ENCODE data around the gene FGFRL1.

The FGFRL1 gene

DNA sequence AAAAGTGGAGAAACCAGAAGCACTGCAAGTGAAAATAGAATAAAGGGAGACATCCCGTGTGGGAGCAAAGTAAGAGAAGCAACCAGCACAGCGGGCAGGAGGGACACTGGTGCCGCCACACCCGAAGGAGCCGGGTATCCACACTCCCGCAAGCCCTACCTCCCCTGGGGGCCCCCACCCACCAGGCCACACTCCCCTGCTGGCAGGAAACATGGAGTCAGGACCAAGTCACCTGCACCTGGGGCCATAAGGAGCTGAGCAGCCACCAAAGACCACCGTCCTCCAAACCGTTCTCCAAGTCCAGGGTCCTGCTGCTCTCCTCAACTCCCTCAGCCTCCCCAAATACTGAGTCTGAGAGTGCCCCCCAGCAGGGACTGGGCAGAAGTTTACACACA lies 30.5 kb downstream of the FGFRL1 start:
- H3K79me1 ChIP-seq (ENCODE audit: low read length) = peaks cover 20% of the 10 kb centered on the region
- H3K4me1 ChIP-seq (ENCODE audit: control insufficient read depth in 1 of 2, insufficient read depth in 2 of 2, low read length in 2 of 2) = peaks cover 21 to 29% of the 10 kb centered on the region in 2 experiments
- no peak overlapping the region for H2BK120ac ChIP-seq (ENCODE audit: insufficient read depth, low read length, poor library complexity)
- no peak overlapping the region for H3K18ac ChIP-seq (ENCODE audit: low read length)
- no peaks in the 10 kb centered on the region for H3K36me3 ChIP-seq (ENCODE audit: control insufficient read depth in 1 of 2, insufficient read depth in 2 of 2, low read length in 2 of 2)
- DNase-seq = no peak
- no peak overlapping the region for H3K27ac ChIP-seq (ENCODE audit: low read depth, low read length)
- H2AFZ ChIP-seq (ENCODE audit: insufficient read depth, low read length, poor library complexity) = no peak overlapping the region
- H3K9ac ChIP-seq (ENCODE audit: low read length) = no peak overlapping the region
- H3K23ac ChIP-seq (ENCODE audit: low read length) = no peak overlapping the region
- no peak overlapping the region for H4K91ac ChIP-seq (ENCODE audit: low read depth, low read length)
- H3K4me3 ChIP-seq (ENCODE audit: low read depth, low read length) = no peak overlapping the region
- WGBS (ENCODE audit: extremely low coverage, insufficient coverage, insufficient read length) = no CpG with 5 or more reads among the region's 8 CpGs
- no peak overlapping the region for H3K4me2 ChIP-seq (ENCODE audit: low read length)
- H2AK5ac ChIP-seq (ENCODE audit: low read length) = no peak overlapping the region
- H3K27me3 ChIP-seq (ENCODE audit: insufficient read depth, low read length) = no peaks in the 10 kb centered on the region
- no peak overlapping the region for H3K4ac ChIP-seq (ENCODE audit: low read depth, low read length)
- H3K79me2 ChIP-seq (ENCODE audit: control insufficient read depth, insufficient read depth, low read length, poor library complexity) = peaks cover 2% of the 10 kb centered on the region
- H4K8ac ChIP-seq (ENCODE audit: low read depth, low read length) = no peak overlapping the region
- no peak overlapping the region for H2BK5ac ChIP-seq (ENCODE audit: low read depth, low read length, poor library complexity)
- H3K14ac ChIP-seq (ENCODE audit: low read length) = no peak overlapping the region
- peaks cover 3% of the 10 kb centered on the region for H3K9me3 ChIP-seq (ENCODE audit: insufficient read depth, low read depth, low read length)
- no peak overlapping the region for H2BK12ac ChIP-seq (ENCODE audit: low read length)
- no peak overlapping the region for H4K12ac ChIP-seq (ENCODE audit: low read depth, low read length)

DNA sequence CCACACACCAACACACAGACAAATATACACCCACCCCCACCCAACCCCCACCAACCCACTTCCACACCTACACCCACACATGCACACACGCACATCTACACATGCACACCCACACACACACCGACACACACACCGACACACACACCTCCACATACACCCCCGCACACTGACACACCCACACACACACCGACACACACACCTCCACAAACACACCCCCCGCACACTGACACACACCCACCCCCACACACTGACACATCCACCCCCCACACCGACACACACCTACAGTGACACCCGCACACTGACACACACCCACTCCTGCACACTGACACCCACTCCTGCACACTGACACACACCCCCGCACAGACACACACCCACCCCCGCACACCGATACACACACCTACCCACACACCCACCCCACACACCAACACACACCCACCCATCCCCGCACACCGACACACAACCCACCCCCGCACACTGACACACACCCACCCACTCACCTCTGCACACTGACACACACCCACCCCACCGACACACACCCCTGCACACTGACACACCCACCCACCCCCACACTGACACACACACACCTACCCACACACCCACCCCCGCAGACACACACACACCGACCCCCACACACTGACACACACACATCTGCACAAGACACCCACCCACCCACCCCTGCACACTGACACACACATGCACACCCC lies 31.1 kb downstream of the FGFRL1 start:
- Histone ChIP-seq H3K4me3 (ENCODE audit: low read depth, low read length) (no peak overlapping the region), H4K91ac (ENCODE audit: low read depth, low read length) (no peak overlapping the region), H3K9me3 (ENCODE audit: insufficient read depth, low read depth, low read length) (peaks cover 3% of the 10 kb centered on the region), H3K14ac (ENCODE audit: low read length) (no peak overlapping the region), H3K18ac (ENCODE audit: low read length) (no peak overlapping the region), H4K12ac (ENCODE audit: low read depth, low read length) (no peak overlapping the region), H3K4me2 (ENCODE audit: low read length) (no peak overlapping the region), H3K36me3 (ENCODE audit: control insufficient read depth in 1 of 2, insufficient read depth in 2 of 2, low read length in 2 of 2) (no peaks in the 10 kb centered on the region), H3K4me1 (ENCODE audit: control insufficient read depth in 1 of 2, insufficient read depth in 2 of 2, low read length in 2 of 2) (peaks cover 22 to 32% of the 10 kb centered on the region in 2 experiments), H4K8ac (ENCODE audit: low read depth, low read length) (no peak overlapping the region), H3K4ac (ENCODE audit: low read depth, low read length) (no peak overlapping the region), H3K79me2 (ENCODE audit: control insufficient read depth, insufficient read depth, low read length, poor library complexity) (peaks cover 2% of the 10 kb centered on the region), H3K9ac (ENCODE audit: low read length) (no peak overlapping the region), H2BK5ac (ENCODE audit: low read depth, low read length, poor library complexity) (no peak overlapping the region), H3K79me1 (ENCODE audit: low read length) (peaks cover 22% of the 10 kb centered on the region), H2BK120ac (ENCODE audit: insufficient read depth, low read length, poor library complexity) (no peak overlapping the region), H2AFZ (ENCODE audit: insufficient read depth, low read length, poor library complexity) (no peak overlapping the region), H3K23ac (ENCODE audit: low read length) (no peak overlapping the region), H3K27me3 (ENCODE audit: insufficient read depth, low read length) (no peaks in the 10 kb centered on the region), H3K27ac (ENCODE audit: low read depth, low read length) (no peak overlapping the region), H2AK5ac (ENCODE audit: low read length) (no peak overlapping the region), H2BK12ac (ENCODE audit: low read length) (no peak overlapping the region)
- no CpG with 5 or more reads among the region's 17 CpGs for WGBS (ENCODE audit: extremely low coverage, insufficient coverage, insufficient read length)
- no peak for DNase-seq

DNA sequence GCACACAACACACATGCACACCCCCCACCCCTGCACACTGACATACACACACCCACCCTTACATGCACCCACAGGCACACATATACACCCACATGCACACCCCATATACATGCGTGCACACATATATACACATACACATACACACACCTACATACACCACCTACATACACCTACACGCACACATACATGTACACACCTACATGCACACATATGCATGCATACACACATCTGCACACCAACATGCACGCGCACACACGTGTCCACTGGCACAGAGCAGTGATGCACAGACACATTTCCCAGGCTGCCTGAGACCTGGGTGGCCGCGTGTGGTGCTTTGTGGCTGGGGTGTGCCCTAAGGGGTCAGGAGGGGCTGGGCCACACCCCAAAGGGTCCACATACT lies 31.7 kb downstream of the FGFRL1 start:
- no peak overlapping the region for H2AK5ac ChIP-seq (ENCODE audit: low read length)
- H3K4me3 ChIP-seq (ENCODE audit: low read depth, low read length) = no peak overlapping the region
- H3K79me2 ChIP-seq (ENCODE audit: control insufficient read depth, insufficient read depth, low read length, poor library complexity) = peaks cover 2% of the 10 kb centered on the region
- no peak overlapping the region for H3K27ac ChIP-seq (ENCODE audit: low read depth, low read length)
- H3K4ac ChIP-seq (ENCODE audit: low read depth, low read length) = no peak overlapping the region
- no CpG with 5 or more reads among the region's 7 CpGs for WGBS (ENCODE audit: extremely low coverage, insufficient coverage, insufficient read length)
- no peak overlapping the region for H3K18ac ChIP-seq (ENCODE audit: low read length)
- peaks cover 22% of the 10 kb centered on the region for H3K79me1 ChIP-seq (ENCODE audit: low read length)
- H3K36me3 ChIP-seq (ENCODE audit: control insufficient read depth in 1 of 2, insufficient read depth in 2 of 2, low read length in 2 of 2) = no peaks in the 10 kb centered on the region
- peaks cover 3% of the 10 kb centered on the region for H3K9me3 ChIP-seq (ENCODE audit: insufficient read depth, low read depth, low read length)
- no peak overlapping the region for H4K8ac ChIP-seq (ENCODE audit: low read depth, low read length)
- H4K12ac ChIP-seq (ENCODE audit: low read depth, low read length) = no peak overlapping the region
- no peak for DNase-seq
- peak overlapping the region; percentile 47 for H2BK12ac ChIP-seq (ENCODE audit: low read length)
- H2AFZ ChIP-seq (ENCODE audit: insufficient read depth, low read length, poor library complexity) = no peak overlapping the region
- no peak overlapping the region for H4K91ac ChIP-seq (ENCODE audit: low read depth, low read length)
- H2BK120ac ChIP-seq (ENCODE audit: insufficient read depth, low read length, poor library complexity) = no peak overlapping the region
- H3K23ac ChIP-seq (ENCODE audit: low read length) = no peak overlapping the region
- H3K4me1 ChIP-seq (ENCODE audit: control insufficient read depth in 1 of 2, insufficient read depth in 2 of 2, low read length in 2 of 2) = peaks cover 22 to 26% of the 10 kb centered on the region in 2 experiments
- peak overlapping the region; percentile 14 for H3K4me2 ChIP-seq (ENCODE audit: low read length)
- H2BK5ac ChIP-seq (ENCODE audit: low read depth, low read length, poor library complexity) = no peak overlapping the region
- peak overlapping the region; percentile 16 for H3K14ac ChIP-seq (ENCODE audit: low read length)
- H3K9ac ChIP-seq (ENCODE audit: low read length) = no peak overlapping the region
- no peaks in the 10 kb centered on the region for H3K27me3 ChIP-seq (ENCODE audit: insufficient read depth, low read length)

DNA sequence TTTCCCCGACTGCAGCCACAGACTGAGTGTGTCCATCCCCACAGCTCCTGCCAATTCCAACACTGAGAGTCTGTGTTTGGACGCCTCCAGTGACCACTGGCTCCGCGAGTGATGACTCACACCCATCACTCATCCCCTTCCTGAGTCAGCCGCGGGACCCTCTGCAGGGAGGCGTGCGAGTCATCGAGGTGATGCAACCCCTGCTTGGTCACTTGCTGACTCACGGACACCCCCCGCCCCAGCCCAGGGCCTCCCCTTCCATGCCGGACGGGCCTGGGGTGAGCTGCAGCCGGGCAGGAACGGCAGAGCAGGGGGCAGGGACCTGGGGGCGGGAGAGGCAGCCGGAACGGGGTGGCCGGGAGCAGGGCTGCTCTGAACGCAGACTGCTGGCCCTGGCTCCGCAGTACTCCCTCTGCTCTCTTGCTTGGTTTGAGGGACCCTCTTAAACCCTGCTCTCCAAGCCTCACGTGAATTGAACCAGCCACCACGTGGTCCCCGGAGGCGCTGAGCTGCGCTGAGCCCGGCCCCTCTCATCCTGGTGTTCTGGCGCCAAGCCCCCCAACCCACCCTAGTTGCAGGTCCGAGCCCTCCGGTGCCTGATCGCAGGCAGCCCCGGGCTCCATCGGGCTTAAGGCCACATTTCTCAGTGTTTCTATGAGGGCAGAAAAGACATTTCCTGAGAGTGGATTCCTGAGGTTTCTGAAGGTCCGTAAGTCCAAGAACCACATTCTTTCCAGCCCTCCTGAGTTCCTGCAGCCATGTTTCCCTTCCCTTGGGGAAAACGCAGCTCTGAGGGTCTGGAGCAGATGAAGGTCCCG lies 32.4 kb downstream of the FGFRL1 start:
- H3K9ac ChIP-seq (ENCODE audit: low read length) = no peak overlapping the region
- WGBS (ENCODE audit: extremely low coverage, insufficient coverage, insufficient read length) = no CpG with 5 or more reads among the region's 36 CpGs
- H3K14ac ChIP-seq (ENCODE audit: low read length) = peak overlapping the region; percentile 59
- H3K4me3 ChIP-seq (ENCODE audit: low read depth, low read length) = no peak overlapping the region
- peak overlapping the region; percentile 43 for H3K18ac ChIP-seq (ENCODE audit: low read length)
- H3K4me2 ChIP-seq (ENCODE audit: low read length) = peak overlapping the region; percentile 51
- peak overlapping the region; percentile 80 for H3K27ac ChIP-seq (ENCODE audit: low read depth, low read length)
- H3K79me2 ChIP-seq (ENCODE audit: control insufficient read depth, insufficient read depth, low read length, poor library complexity) = peaks cover 2% of the 10 kb centered on the region
- peak overlapping the region; percentile 41 for H2AFZ ChIP-seq (ENCODE audit: insufficient read depth, low read length, poor library complexity)
- no peaks in the 10 kb centered on the region for H3K27me3 ChIP-seq (ENCODE audit: insufficient read depth, low read length)
- H3K23ac ChIP-seq (ENCODE audit: low read length) = no peak overlapping the region
- H2BK5ac ChIP-seq (ENCODE audit: low read depth, low read length, poor library complexity) = peak overlapping the region; percentile 28
- H2AK5ac ChIP-seq (ENCODE audit: low read length) = peak overlapping the region; percentile 57
- H4K12ac ChIP-seq (ENCODE audit: low read depth, low read length) = peak overlapping the region; percentile 25
- peak; percentile 93 to 95 for DNase-seq
- peaks cover 22% of the 10 kb centered on the region for H3K79me1 ChIP-seq (ENCODE audit: low read length)
- peaks cover 3% of the 10 kb centered on the region for H3K9me3 ChIP-seq (ENCODE audit: insufficient read depth, low read depth, low read length)
- peaks cover 22 to 26% of the 10 kb centered on the region in 2 experiments for H3K4me1 ChIP-seq (ENCODE audit: control insufficient read depth in 1 of 2, insufficient read depth in 2 of 2, low read length in 2 of 2)
- H4K8ac ChIP-seq (ENCODE audit: low read depth, low read length) = peak overlapping the region; percentile 72
- H3K36me3 ChIP-seq (ENCODE audit: control insufficient read depth in 1 of 2, insufficient read depth in 2 of 2, low read length in 2 of 2) = no peaks in the 10 kb centered on the region
- H3K4ac ChIP-seq (ENCODE audit: low read depth, low read length) = peak overlapping the region; percentile 56
- peak overlapping the region; percentile 65 for H2BK12ac ChIP-seq (ENCODE audit: low read length)
- H2BK120ac ChIP-seq (ENCODE audit: insufficient read depth, low read length, poor library complexity) = peak overlapping the region; percentile 74
- H4K91ac ChIP-seq (ENCODE audit: low read depth, low read length) = peak overlapping the region; percentile 85
